Lower leg skin (tissue), 3 donors: ENCODE data around the gene CTNNA2.

Source experiments
- CTCF ChIP-seq, 3 donors: fragments of 450-650 bp; IDR thresholded peaks; one replicate each; pipeline ENCODE4 v1.5.1; 2016; ENCODE audit warnings: antibody characterized with exemption in 3 of 3, mild to moderate bottlenecking in 3 of 3, moderate library complexity in 2 of 3
- POLR2A ChIP-seq, 2 donors: fragments of 450-650 bp; IDR thresholded peaks; one replicate each; pipeline ENCODE4 v1.6.1; 2016 to 2017; ENCODE audit warnings: antibody characterized with exemption in 2 of 2, mild to moderate bottlenecking in 1 of 2, moderate library complexity in 1 of 2

- TF ChIP-seq CTCF (IDR thresholded peaks at IDR 0.05) (no peak), POLR2A (IDR thresholded peaks at IDR 0.05) (no peak)
These were observed 437.7 kb downstream of the CTNNA2 start for GRCh38 chr2:79950526-79950925.
